GM21825 (cell line): ENCODE results near the gene SOD3.

ENCODE experiments used
- ATAC-seq: cut with Tn5 transposase; IDR thresholded peaks from one replicate; pipeline ENCODE4 v1.9.1; 2021; ENCODE audit warnings: mild to moderate bottlenecking, moderate library complexity; ENCODE audit not compliant: unreplicated experiment

SOD3 gene

GRCh38 chr4:24840362-24840761 is 45.0 kb downstream of the SOD3 start:
- no peak for ATAC-seq

GRCh38 chr4:24840826-24841543 is 45.6 kb downstream of the SOD3 start:
- no peak for ATAC-seq

DNA sequence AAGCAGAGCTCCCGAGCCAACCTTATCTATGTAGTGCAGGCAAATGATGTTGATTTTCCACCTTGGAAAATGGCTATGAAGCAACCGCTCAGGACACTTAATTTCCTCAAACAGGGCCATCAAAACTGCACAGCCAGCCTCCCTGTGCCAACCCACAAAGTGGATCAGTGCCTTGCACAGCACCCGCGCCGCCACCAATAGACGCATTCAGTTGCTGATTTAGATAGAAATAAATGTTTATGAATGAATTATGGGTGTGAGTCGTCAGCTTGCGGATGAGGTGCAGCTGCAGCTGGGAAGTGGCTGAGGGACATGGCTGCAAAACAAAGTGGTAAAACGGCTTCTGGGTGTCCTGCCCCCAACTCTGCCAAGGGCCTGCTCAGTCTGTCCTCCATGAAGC is 47.0 kb downstream of the SOD3 start:
- no peak for ATAC-seq

GRCh38 chr4:24843096-24843495 is 47.7 kb downstream of the SOD3 start:
- ATAC-seq = no peak

DNA sequence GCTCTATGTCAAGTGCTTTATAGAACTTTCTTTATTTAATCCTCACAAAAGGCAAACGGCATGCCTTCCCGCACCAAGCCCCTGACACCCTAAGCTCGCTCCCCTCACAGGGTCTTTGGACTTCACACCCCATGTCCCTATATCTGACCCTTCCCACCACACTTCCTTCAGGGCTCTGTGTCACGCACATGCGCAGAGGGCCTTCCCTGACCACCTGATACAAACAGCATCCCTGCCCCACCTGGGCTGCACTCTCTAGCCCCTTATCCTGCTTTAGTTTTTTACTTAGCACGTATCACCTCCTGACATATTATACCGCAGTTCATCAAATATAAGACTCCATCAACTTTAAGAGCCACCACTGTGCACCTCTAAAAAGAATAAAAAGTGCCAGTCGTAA is 49.8 kb downstream of the SOD3 start:
- no peak for ATAC-seq

DNA sequence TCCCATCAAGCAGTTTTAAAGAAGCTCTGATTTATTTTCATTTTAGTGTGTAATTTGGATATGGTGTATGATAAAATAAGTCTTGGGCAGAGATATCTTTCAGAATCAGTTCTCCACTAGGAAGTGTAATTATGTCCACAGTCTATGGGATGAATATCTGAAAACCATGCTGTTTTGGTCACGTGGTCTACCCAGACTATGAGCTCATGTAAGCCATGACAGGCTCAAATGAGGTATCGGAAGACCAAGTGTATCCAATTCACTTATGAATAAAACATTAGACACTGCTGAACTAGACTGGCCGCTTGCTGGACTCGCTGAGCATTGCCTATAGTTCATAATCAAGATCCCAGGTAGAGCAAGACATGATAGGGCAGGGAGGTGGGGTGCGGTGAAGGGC is 50.5 kb downstream of the SOD3 start:
- ATAC-seq = no peak

DNA sequence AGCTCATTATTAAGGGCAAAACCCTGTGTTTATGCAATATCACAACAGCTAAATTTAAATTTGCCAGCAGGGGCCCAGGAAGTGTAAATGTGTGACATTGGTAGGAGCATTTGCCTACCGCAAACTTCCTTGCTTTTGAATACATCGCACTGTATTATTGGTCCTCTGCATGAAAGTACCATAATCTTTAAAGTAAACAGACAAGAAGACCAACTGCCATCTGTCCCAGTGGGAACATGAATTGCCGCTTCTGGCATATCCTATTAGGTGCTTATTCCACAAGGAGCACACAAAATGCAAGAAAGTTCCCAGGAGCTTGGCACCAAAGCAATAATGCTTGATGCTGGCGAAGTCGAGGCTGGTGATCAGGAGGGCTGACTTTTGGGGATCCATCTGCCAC is 51.3 kb downstream of the SOD3 start:
- no peak for ATAC-seq

- ATAC-seq = no peak
These were observed 54.0 kb downstream of the SOD3 start for GRCh38 chr4:24849351-24849750.

DNA sequence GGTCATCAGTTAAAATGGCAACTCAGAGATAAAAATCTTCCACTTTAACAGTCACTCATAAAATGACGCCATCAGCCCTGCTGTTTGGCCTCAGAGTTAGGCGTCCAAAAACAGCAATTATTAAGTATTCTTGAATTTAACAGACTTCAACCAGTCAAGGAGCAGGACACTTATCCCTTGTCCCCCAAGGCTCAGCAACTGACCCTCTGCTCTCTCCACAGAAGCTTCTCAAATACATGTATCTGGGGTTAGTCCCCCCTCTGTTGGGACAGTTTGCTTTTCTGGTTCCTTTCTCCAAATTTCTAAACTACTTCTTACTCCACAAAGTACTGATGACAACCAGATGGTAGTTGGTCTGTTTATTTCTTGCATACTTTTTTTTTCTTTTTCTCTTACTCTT is 54.4 kb downstream of the SOD3 start:
- ATAC-seq = no peak
